Fibroblast of skin of abdomen (primary cell): Measurements from ENCODE around the gene EHD4.

ENCODE experiments used
- DNase-seq: peaks from one replicate; pipeline ENCODE4 v3.0.0-alpha.2; 2013

The EHD4 gene

GRCh38 chr15:41994772-41995475 is 22.6 kb upstream of the EHD4 start:
- no peak for DNase-seq

GRCh38 chr15:41994171-41994650 is 21.9 kb upstream of the EHD4 start:
- DNase-seq = no peak

DNA sequence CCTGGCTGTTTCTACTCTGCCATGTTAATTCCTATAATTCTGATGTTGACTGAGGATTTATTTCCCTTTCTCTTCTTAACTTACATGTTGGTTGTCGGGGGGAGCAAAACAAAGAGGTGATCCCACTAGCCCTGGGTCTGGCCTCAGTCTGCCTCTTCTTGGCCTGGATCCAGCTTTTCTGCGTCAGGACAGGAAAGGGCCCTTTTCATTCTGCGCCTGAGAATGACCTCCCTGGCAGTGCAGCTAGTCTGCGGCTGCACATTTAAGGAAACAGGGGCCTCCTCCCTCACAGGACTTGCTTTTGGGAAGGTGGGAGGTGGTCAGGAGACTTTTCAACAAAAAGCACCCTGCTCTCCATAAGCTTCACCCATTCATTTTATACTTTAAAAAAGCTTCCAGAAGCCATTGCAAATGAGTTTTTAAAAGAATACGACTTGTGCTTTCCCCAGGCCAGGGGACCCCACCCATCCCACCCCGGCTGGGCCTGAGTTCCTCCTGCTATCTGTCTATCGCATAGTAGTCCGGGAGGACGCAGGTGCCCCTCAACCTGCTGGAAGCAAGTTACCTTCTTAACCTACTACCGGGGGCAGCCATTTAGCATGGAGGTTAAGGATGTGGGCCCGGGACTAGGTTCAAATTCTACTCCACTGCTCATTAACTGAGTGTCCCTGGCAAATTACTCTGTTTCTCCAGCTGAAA is 21.3 kb upstream of the EHD4 start:
- DNase-seq = no peak

GRCh38 chr15:41992803-41993190 is 20.4 kb upstream of the EHD4 start:
- no peak for DNase-seq

- no peak for DNase-seq
These were observed 19.9 kb upstream of the EHD4 start for GRCh38 chr15:41992151-41992802.

DNA sequence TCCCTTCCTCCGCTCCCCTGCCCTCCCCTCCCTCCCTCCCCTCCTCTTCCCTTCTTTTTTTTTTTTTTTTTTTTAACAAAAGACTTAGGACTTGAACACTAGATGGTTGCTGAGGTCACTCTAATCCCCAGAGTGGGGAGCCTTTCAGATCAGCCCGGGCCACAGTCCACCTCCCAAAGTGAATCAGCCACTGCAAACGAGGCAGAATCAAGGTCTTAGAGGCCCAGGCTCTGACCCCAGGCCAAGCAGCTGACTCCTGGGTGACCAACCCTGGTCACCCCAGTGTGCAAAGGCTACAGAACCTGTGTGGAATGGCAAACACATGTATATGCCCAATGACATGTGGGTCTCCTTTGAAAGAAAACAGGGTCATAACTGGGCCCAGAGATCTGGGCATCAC is 18.3 kb upstream of the EHD4 start:
- no peak for DNase-seq

DNA sequence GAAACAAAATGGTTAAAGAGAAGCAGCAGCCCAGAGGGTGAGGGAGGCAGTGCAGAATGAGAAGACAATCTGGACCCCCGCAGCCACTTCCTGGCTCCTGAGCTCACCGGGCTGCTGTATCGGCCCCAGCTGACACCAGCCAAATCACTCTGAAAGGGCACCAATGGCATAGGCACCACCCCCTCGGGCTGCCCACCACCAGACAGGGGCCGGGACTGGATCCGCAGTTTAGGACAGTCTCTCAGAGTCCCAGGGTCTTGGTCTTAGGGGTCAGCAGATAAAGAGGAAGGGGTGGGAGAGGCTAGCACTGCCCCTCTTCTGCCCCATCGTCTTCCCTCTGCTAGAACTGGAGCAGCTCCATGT is 17.9 kb upstream of the EHD4 start:
- DNase-seq = no peak

- DNase-seq = peak; percentile 62
These were observed 17.4 kb upstream of the EHD4 start for GRCh38 chr15:41989573-41990242.

- no peak for DNase-seq
These were observed 16.7 kb upstream of the EHD4 start for GRCh38 chr15:41988896-41989572.

- DNase-seq = no peak
These were observed 15.5 kb upstream of the EHD4 start for GRCh38 chr15:41987925-41988275.

GRCh38 chr15:41987246-41987924 is 15.0 kb upstream of the EHD4 start:
- DNase-seq = no peak

DNA sequence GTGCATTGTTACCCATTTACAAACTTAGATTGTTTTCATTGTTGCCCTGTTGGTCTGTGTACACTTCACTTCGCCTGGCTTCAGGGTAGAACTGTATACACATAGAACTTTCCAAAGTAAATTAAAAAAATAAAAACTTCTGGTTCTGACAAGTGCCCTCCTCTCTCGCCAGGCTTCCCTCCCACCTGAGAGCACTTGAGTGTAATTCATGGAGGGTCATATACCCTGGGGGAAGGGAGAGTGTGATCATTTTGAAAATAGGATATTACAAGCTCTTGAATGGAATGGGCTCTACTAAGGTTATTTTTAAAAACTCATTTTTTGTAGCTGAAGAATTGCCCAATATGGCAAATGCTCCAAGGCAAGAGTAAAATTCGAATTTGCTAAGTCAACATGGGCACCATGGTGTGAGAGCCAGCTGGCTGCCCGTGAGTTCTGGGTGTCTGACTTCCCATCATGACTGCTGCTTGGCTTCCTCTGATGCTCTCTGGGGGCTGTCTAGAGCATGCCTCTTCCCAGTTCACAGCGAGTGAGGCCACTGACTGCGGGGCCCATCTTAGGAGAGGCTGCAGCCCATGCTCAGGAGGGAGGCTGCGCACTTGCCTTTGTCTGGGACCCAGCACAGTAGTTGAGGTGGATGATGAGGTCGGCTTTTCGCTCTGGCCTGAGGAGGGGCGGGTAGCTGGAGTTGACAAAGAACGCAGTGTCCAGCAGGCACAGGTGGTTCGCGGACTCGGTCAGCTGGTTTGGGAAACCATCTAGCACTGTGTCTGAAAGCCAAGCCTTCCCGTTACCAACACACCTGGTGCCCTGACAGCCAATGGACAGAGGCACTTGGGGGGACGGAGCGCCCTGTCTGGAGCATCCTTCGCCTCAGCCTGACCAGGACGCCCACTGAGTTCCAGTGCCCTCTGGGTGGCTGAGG is 13.1 kb upstream of the EHD4 start:
- DNase-seq = no peak

DNA sequence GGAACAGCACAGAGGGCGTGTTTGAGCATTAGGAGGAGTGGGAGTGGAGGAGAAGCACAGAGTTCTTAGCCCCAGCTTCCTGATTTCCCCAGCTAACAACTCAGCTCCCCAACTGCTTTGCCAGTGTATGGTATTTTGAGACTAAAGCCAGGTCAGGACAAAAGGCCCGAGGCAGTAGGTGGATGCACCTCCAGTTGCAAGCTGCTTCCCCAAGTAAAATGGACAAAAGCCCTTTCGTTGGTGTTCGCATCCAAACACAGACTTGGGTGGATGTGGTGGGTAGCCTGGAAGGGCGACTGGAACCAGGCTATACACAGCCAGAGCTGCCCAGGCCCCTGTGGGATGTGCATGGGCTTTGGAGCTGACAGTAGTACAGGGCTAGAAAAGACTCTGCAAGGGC is 12.3 kb upstream of the EHD4 start:
- no peak for DNase-seq

- DNase-seq = no peak
These were observed 11.5 kb upstream of the EHD4 start for GRCh38 chr15:41983621-41984571.

GRCh38 chr15:41983221-41983620 is 10.9 kb upstream of the EHD4 start:
- DNase-seq = no peak

DNA sequence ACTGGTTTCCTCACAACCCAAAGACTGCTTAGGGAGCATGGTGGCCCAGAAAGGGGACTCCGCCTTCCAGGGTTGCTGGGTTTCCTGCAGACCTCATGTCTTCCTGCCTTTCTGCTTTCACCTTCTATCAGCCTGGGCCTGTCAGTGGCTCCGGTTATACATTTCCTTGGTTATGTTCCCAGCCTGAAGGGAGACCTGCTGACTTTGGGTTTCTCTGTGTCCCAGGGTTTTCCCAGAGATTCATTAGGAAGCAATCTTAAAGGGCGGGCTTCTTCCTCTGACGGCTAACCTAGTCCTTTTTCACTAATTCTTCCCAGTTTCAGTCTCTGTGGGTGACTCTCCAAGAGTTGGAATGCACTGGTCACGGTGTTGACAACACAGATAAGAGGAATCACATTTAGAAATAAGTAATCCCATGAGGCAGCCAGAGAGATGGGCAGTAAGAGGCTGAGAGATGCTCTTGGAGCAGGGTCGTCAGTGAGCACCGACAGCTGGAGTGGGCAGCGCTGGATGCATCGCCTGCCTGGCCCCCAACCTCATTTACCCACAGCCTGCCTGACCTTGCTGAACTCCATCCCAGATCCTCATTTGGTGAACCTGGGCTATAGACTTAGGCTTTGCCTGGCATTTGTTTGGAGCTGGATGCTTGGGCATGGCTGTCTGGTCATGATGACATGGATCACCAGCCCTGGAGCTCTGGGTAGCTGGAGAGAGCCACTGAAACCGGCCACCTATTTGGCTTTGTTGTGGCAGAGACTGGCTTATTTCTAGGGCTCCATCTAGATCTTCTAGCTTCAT is 10.0 kb upstream of the EHD4 start:
- DNase-seq = peak; percentile 24

DNA sequence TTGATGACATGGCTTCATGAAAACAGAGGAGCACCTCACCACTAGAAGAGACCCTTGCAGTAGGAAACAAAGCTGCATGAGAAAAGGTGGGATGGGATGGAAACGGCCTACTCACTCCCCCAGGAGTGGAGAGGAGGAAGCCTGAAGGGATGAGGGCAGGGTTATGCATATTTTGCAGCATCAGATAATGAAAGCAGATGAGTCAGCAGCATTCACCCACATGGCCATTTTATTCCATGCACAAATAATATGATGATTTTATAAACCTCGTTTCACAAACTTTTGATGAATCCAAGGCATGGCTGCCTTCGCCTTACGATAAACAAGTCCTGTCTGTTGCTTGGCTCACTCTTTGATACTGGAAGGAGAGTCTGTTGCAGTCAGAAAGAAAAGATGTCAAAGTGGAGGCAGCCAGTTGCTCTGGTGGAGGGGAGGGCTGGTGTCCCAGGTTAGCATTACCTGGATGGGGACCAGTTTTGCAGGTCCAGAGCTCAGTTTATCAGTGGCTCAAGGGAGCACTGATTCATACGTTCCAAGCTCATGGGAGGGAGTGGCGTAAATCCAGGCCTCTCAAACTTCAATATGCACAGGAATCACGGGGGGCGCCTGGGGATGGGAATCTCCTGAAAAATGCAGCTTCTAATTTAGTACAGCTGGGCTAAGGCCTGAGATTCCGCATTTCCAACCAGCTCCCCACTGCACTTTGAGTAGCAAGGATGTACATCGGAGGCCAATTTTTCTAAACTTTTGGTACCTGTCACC is 9.2 kb upstream of the EHD4 start:
- no peak for DNase-seq

GRCh38 chr15:41980654-41981323 is 8.4 kb upstream of the EHD4 start:
- no peak for DNase-seq
